CD4-positive, alpha-beta T cell (primary cell): ENCODE data around the gene TIMM22. TPM values are rescaled to one million over a fixed set of nuclear protein-coding genes. Genes with fewer than 3 reads are reported as not detected.

ENCODE experiments used
- ATAC-seq: fragments of 200-7000 bp; cut with Tn5 transposase; one replicate; pipeline ENCODE4 v1.10.0; 2022; ENCODE audit warnings: mild to moderate bottlenecking; ENCODE audit not compliant: poor library complexity
- CTCF ChIA-PET: fragments of 350-600 bp; sonication (Branson Sonifier 250); formaldehyde crosslinking; loops from one replicate; lab custom pipeline; 2021; ENCODE audit warnings: antibody characterized with exemption, inconsistent platforms; lab: Charles Lee
- POLR2A ChIA-PET: fragments of 350-600 bp; sonication (Branson Sonifier 250); formaldehyde crosslinking; loops from one replicate; lab custom pipeline; 2021; ENCODE audit warnings: antibody characterized with exemption, inconsistent platforms; lab: Charles Lee
- DNase-seq, 14 experiments: peaks; one replicate each; pipeline ENCODE4 v3.0.0-alpha.2; 2013 to 2020; ENCODE audit warnings: mixed read lengths in 2 of 14
- H3K27ac ChIP-seq, 2 donors: one replicate each; pipeline versions ENCODE4 v1.5.1 to v1.7.0; 2013; ENCODE audit warnings: low read length in 2 of 2, low read depth in 1 of 2, mild to moderate bottlenecking in 1 of 2
- H3K27me3 ChIP-seq, 2 experiments: 1 replicate in 1 of 2; 2 replicates in 1 of 2; pipeline versions ENCODE4 v1.6.1 to v1.7.0; 2013; ENCODE audit warnings: low read length in 2 of 2, control low read depth in 1 of 2, mild to moderate bottlenecking in 1 of 2, moderate library complexity in 1 of 2; ENCODE audit not compliant: insufficient read depth in 2 of 2, control insufficient read depth in 1 of 2
- H3K36me3 ChIP-seq: one replicate; pipeline ENCODE4 v1.6.1; 2013; ENCODE audit warnings: low read length, control low read depth; ENCODE audit not compliant: insufficient read depth
- H3K4me1 ChIP-seq: one replicate; pipeline ENCODE4 v1.6.1; 2013; ENCODE audit warnings: low read length, control low read depth; ENCODE audit not compliant: insufficient read depth
- H3K4me3 ChIP-seq: one replicate; pipeline ENCODE4 v1.5.1; 2013; ENCODE audit warnings: mild to moderate bottlenecking, low read length, moderate library complexity
- H3K9me3 ChIP-seq, 2 experiments: 1 replicate in 1 of 2; 2 replicates in 1 of 2; pipeline versions ENCODE4 v1.6.1 to v1.7.0; 2013; ENCODE audit warnings: low read length in 2 of 2, mild to moderate bottlenecking in 2 of 2, control low read depth in 1 of 2, moderate library complexity in 1 of 2; ENCODE audit not compliant: control insufficient read depth in 1 of 2, insufficient read depth in 1 of 2
- H3K27ac Mint-ChIP-seq: one replicate; pipeline ENCODE4 v1.8.0; 2020; ENCODE audit warnings: mixed read lengths
- H3K27me3 Mint-ChIP-seq: one replicate; pipeline ENCODE4 v1.8.0; 2021; ENCODE audit warnings: mixed read lengths
- H3K36me3 Mint-ChIP-seq: one replicate; pipeline ENCODE4 v1.8.0; 2021; ENCODE audit warnings: low read depth, mixed read lengths
- H3K4me1 Mint-ChIP-seq: one replicate; pipeline ENCODE4 v1.8.0; 2021; ENCODE audit warnings: low read depth, mixed read lengths
- H3K4me3 Mint-ChIP-seq: one replicate; pipeline ENCODE4 v1.8.0; 2020; ENCODE audit warnings: mild to moderate bottlenecking, mixed read lengths
- H3K9me3 Mint-ChIP-seq: one replicate; pipeline ENCODE4 v1.8.0; 2020; ENCODE audit warnings: mixed read lengths
- CTCF ChIP-seq: fragments of 200-600 bp; IDR thresholded peaks from one replicate; pipeline ENCODE4 v1.8.0; 2022; ENCODE audit warnings: antibody characterized with exemption, mild to moderate bottlenecking
- intact Hi-C, 2 experiments: fragments of 100-400 bp; cut with DNase I in 1 of 2; cut with micrococcal nuclease in 1 of 2; formaldehyde crosslinking; loops; one replicate each; pipeline versions ENCODE4 v1.15.1 to v1.9.0; 2023 to 2025; cut with DNase I, micrococcal nuclease
- total RNA-seq, 174 experiments: library from RNA in 2 of 174; stranded (reverse) in 2 of 174; gene quantifications; one replicate each; pipeline ENCODE4 v1.2.3 and lab custom pipeline; 2021 to 2026

The TIMM22 gene
- total RNA-seq, 2 experiments from 2014 or later: 10.2 to 10.9 TPM

DNA sequence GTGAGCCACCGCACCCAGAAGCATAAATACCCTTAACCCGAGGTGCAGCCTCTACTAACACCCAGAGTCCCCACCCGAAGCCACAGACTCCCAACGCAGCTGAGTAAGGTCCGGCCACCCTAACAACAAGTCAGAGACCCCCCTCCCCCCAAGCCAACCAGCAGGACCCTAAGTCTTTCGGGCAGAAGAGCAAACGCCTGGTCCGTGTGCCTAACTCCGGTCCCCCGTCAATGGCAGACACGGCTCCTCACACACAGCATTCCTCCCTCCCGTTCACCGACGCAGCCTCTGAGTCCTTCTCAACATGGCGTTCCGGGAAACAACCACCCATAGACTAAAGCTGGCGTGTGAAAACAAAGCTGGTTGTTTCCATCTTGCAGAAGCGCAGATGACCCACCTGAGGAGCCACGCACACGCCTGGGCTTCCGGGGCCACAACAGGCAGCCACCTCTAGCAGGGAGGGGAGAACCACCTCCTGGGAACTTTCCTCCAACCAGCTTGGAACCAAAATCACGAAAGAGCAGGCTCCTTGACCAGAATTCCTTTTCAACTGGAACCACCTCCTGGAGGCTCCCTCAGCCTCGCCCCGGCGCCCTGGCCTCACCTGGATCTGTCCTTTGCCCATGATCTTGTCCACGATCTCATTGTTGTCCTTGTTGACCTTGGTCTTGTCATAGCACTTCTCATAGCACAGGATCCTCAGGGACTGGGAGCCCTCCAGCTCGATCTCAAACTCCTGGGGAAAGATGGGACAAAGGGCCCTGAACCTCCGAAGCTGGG, 52.7 kb downstream of the TIMM22 start:
- H3K36me3 Mint-ChIP-seq: peaks cover 35% of the 10 kb centered on the region
- H3K9me3 Mint-ChIP-seq: no peaks in the 10 kb centered on the region
- H3K27ac Mint-ChIP-seq: no peak overlapping the region
- DNase-seq (no peak), ATAC-seq (no peak)
- Histone ChIP-seq H3K4me3 (no peak overlapping the region), H3K27ac (no peak overlapping the region), H3K4me1 (no peaks in the 10 kb centered on the region), H3K9me3 (no peaks in the 10 kb centered on the region), H3K36me3 (peaks cover 40% of the 10 kb centered on the region), H3K27me3 (no peaks in the 10 kb centered on the region)
- intact Hi-C loops: no loop called here
- H3K27me3 Mint-ChIP-seq: no peaks in the 10 kb centered on the region
- H3K4me1 Mint-ChIP-seq: no peaks in the 10 kb centered on the region
- ChIA-PET CTCF (no interaction called here), POLR2A (no interaction called here)
- no peak for TF ChIP-seq CTCF
- no peak overlapping the region for H3K4me3 Mint-ChIP-seq

DNA sequence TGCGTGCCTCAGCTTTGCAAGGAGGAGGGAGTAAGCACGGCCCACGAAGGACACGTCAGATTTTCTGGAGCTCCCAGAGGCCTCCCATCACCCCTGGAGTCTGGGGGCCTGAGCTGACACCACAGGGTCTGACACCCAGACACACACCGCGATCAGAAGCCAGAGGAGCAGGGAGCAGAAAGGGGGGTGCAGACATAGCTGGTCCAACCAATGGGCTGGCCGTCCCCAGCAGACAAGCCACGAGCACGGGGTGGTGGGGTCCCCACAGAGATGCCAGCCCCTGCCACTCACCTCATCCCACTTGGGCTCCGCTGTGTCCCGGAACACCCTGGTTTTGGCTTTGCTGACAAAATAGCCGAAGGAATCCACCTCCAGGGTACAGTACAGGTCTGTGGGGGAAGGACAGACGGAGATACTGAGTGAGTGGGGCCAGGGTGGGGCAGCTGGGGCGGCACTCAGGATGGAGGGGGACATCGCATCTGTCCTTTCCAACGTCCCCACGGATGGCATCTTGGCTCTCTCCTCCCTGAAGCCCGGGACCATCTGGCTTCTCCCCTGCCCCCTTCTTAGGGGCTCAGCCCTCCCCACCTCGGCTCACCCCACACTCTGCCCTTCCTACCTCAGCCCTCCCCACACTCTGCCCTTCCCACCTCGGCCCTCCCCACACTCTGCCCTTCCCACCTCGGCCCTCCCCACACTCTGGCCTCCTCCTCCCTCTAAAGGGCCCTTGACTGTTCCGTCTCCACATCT, 53.5 kb downstream of the TIMM22 start:
- CTCF ChIA-PET: no interaction called here
- Mint-ChIP-seq H3K4me1 (no peaks in the 10 kb centered on the region), H3K27me3 (no peaks in the 10 kb centered on the region), H3K4me3 (no peak overlapping the region), H3K9me3 (no peaks in the 10 kb centered on the region), H3K27ac (no peak overlapping the region), H3K36me3 (peaks cover 27% of the 10 kb centered on the region)
- DNase-seq (no peak), ATAC-seq (no peak)
- no peaks in the 10 kb centered on the region for H3K4me1 ChIP-seq
- no peak for TF ChIP-seq CTCF
- no peak overlapping the region for H3K4me3 ChIP-seq
- no peaks in the 10 kb centered on the region for H3K27me3 ChIP-seq
- intact Hi-C loops: no loop called here
- no peak overlapping the region for H3K27ac ChIP-seq
- H3K9me3 ChIP-seq: no peaks in the 10 kb centered on the region
- H3K36me3 ChIP-seq: peaks cover 46% of the 10 kb centered on the region
- POLR2A ChIA-PET: no interaction called here

DNA sequence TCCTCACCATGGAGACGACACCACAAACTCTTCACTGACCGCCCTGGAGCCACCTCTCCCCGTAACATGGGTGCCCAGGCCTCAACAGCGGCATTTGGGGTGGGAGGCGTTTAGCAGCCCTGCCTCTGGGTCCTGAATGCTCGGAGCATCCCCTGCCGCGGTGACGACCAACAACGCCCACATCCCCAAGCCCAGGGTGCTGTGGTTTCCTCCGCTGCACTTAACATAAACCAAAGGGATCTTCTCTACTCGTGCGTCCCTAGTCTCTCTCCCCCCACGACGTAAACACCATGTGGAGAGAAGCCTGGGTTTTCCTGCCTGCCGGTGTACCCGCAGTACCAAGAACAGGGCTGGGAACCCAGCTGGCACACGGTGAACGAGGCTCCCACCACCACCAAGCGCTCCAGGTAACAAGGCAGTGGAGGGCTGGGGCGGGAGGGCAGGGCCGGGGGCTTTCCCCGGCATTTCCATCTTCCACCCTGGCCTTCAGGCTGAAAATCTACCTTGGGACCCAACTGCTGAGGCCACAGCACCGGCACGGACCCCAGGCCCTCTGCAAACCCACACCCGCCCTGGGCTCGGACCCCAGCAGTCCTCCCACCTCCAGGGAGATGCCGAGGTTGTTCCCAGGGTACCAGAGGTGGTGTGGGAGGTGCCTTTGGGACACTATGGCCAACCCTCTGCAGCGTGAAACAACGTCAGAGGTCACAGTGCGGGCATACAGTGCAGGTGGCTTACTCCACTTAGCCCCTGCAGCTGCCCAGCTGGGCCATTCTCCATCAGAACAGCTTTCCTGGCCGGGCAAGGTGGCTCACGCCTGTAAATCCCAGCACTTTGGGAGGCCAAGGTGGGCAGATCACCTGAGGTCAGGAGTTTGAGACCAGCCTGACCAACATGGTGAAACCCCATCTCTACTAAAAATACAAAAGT, 54.3 kb downstream of the TIMM22 start:
- no peak overlapping the region for H3K27ac Mint-ChIP-seq
- Histone ChIP-seq H3K36me3 (peaks cover 47% of the 10 kb centered on the region), H3K9me3 (no peaks in the 10 kb centered on the region), H3K27ac (no peak overlapping the region), H3K4me1 (no peaks in the 10 kb centered on the region), H3K4me3 (no peak overlapping the region), H3K27me3 (no peaks in the 10 kb centered on the region)
- H3K4me1 Mint-ChIP-seq: no peaks in the 10 kb centered on the region
- peaks cover 27% of the 10 kb centered on the region for H3K36me3 Mint-ChIP-seq
- no peak for DNase-seq
- ChIA-PET CTCF (no interaction called here), POLR2A (no interaction called here)
- no peaks in the 10 kb centered on the region for H3K9me3 Mint-ChIP-seq
- no peak for ATAC-seq
- TF ChIP-seq CTCF: no peak
- H3K4me3 Mint-ChIP-seq: no peak overlapping the region
- H3K27me3 Mint-ChIP-seq: no peaks in the 10 kb centered on the region
- intact Hi-C loops: no loop called here
